HepG2 (cell line): ENCODE measurements around the gene BRMS1. TPM values are rescaled to one million over a fixed set of nuclear protein-coding genes. Genes with fewer than 3 reads are reported as not detected.

Source experiments
- ELF1 ChIP-seq: sonication (generic); formaldehyde crosslinking; IDR thresholded peaks from 2 replicates; pipeline ENCODE4 v1.4.0; 2020; ENCODE audit warnings: missing genetic modification reagents
- HDAC2 ChIP-seq: sonication (generic); formaldehyde crosslinking; IDR thresholded peaks from 2 replicates; pipeline ENCODE4 v1.4.0; 2020; ENCODE audit warnings: missing genetic modification reagents
- HMGXB3 ChIP-seq: sonication (generic); formaldehyde crosslinking; IDR thresholded peaks from 2 replicates; pipeline ENCODE4 v1.4.0; 2020; ENCODE audit warnings: missing genetic modification reagents, borderline replicate concordance
- RBAK ChIP-seq: sonication (generic); formaldehyde crosslinking; IDR thresholded peaks from 2 replicates; pipeline ENCODE4 v1.5.1; 2020; ENCODE audit warnings: mild to moderate bottlenecking, missing genetic modification reagents
- U2AF2 ChIP-seq: fragments of 200-400 bp; formaldehyde crosslinking; IDR thresholded peaks from 2 replicates; pipeline ENCODE4 v1.6.1; 2017; ENCODE audit warnings: low read depth, mild to moderate bottlenecking, low read length
- ZBTB20 ChIP-seq: sonication (generic); formaldehyde crosslinking; IDR thresholded peaks from 2 replicates; pipeline ENCODE4 v1.8.1; 2023; ENCODE audit warnings: missing genetic modification reagents, low read depth, mild to moderate bottlenecking, borderline replicate concordance
- ZNF234 ChIP-seq: sonication (generic); formaldehyde crosslinking; conservative IDR thresholded peaks from 2 replicates; pipeline ENCODE4 v1.5.1; 2020; ENCODE audit warnings: mild to moderate bottlenecking, missing genetic modification reagents
- ZNF256 ChIP-seq: sonication (generic); formaldehyde crosslinking; conservative IDR thresholded peaks from 2 replicates; pipeline ENCODE4 v1.4.0; 2020; ENCODE audit warnings: missing genetic modification reagents
- ZNF343 ChIP-seq: sonication (generic); formaldehyde crosslinking; IDR thresholded peaks from 2 replicates; pipeline ENCODE4 v1.4.0; 2020; ENCODE audit warnings: mild to moderate bottlenecking, missing genetic modification reagents
- ZNF501 ChIP-seq: sonication (generic); formaldehyde crosslinking; IDR thresholded peaks from 2 replicates; pipeline ENCODE4 v1.5.1; 2020; ENCODE audit warnings: mild to moderate bottlenecking, moderate library complexity, missing genetic modification reagents
- ZNF546 ChIP-seq: sonication (generic); formaldehyde crosslinking; conservative IDR thresholded peaks from 2 replicates; pipeline ENCODE4 v1.8.1; 2023; ENCODE audit warnings: mild to moderate bottlenecking, missing genetic modification reagents
- ZNF558 ChIP-seq: sonication (generic); formaldehyde crosslinking; IDR thresholded peaks from 2 replicates; pipeline ENCODE4 v1.9.0; 2022; ENCODE audit warnings: mild to moderate bottlenecking, missing genetic modification reagents, borderline replicate concordance
- ZNF678 ChIP-seq: sonication (generic); formaldehyde crosslinking; IDR thresholded peaks from 2 replicates; pipeline ENCODE4 v1.4.0; 2020; ENCODE audit warnings: mild to moderate bottlenecking, missing genetic modification reagents
- ZNF687 ChIP-seq: sonication (generic); formaldehyde crosslinking; IDR thresholded peaks from 2 replicates; pipeline ENCODE4 v1.5.1; 2020; ENCODE audit warnings: mild to moderate bottlenecking, missing genetic modification reagents, moderate library complexity
- ZNF768 ChIP-seq: sonication (generic); formaldehyde crosslinking; IDR thresholded peaks from 2 replicates; pipeline ENCODE4 v1.4.0; 2020; ENCODE audit warnings: missing genetic modification reagents
- ZNF839 ChIP-seq: sonication (generic); formaldehyde crosslinking; IDR thresholded peaks from 2 replicates; pipeline ENCODE4 v1.4.0; 2020; ENCODE audit warnings: missing genetic modification reagents, mild to moderate bottlenecking, borderline replicate concordance
- polyA plus RNA-seq, 8 experiments: library from polyadenylated mRNA; depleted of rRNA in 3 of 8; stranded (reverse) in 7 of 8; unstranded in 1 of 8; fragments of >200 nt; fragmentation: Illumina TruSeq in 4 of 8; extraction: Trizol in 4 of 8; gene quantifications; 2 replicates each; pipeline versions ENCODE4 v1.2.1 to v1.2.3, GENCODE V29; 2011 to 2016; ENCODE audit warnings: low read depth in 4 of 8, missing spikeins in 1 of 8, mixed read lengths in 1 of 8; ENCODE audit not compliant: insufficient read depth in 1 of 8
- total RNA-seq, 5 experiments: library from RNA; depleted of rRNA; stranded (reverse); fragments of >200 nt; fragmentation: Illumina TruSeq; extraction: Trizol; gene quantifications; 2 replicates each; pipeline ENCODE4 v1.2.3, GENCODE V29; 2016; ENCODE audit warnings: low read depth in 1 of 5
- TF ChIP-seq, protein P1 (sequence below): IDR thresholded peaks from 2 replicates; pipeline ENCODE4 v1.6.1; 2016; ENCODE audit warnings: missing compliant biosample characterization, missing genetic modification reagents, borderline replicate concordance
- TF ChIP-seq, protein P2 (sequence below): sonication (generic); formaldehyde crosslinking; IDR thresholded peaks from 2 replicates; pipeline ENCODE4 v1.4.0; 2020; ENCODE audit warnings: mild to moderate bottlenecking, low read depth, missing genetic modification reagents
- TF ChIP-seq, protein P3 (sequence below): IDR thresholded peaks from 2 replicates; pipeline ENCODE4 v1.6.1; 2012; ENCODE audit warnings: inconsistent platforms

Gene BRMS1
- total and polyA plus RNA-seq, 2 of the 13 experiments (the other 11 are each of a cell fraction or from before 2014, with no cell fraction given): 15.8 to 55.7 TPM

- TF ChIP-seq HMGXB3: no peak
- TF ChIP-seq U2AF2: no peak
- no peak for TF ChIP-seq ZNF768 (CRISPR knock-in tag)
- peak; percentile 71; the same call in 1 of the 2 replicates for TF ChIP-seq ZNF501 (CRISPR knock-in tag)
- TF ChIP-seq, protein P1, sequence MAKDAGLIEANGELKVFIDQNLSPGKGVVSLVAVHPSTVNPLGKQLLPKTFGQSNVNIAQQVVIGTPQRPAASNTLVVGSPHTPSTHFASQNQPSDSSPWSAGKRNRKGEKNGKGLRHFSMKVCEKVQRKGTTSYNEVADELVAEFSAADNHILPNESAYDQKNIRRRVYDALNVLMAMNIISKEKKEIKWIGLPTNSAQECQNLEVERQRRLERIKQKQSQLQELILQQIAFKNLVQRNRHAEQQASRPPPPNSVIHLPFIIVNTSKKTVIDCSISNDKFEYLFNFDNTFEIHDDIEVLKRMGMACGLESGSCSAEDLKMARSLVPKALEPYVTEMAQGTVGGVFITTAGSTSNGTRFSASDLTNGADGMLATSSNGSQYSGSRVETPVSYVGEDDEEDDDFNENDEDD (CRISPR knock-in tag): 0 out of 2 replicates have a peak, but pooled peaks have one; percentile 31
- TF ChIP-seq ZNF234 (CRISPR knock-in tag): 0 out of 2 replicates have a peak, but pooled peaks have one; percentile 9
- no peak for TF ChIP-seq RBAK
- 0 out of 2 replicates have a peak, but pooled peaks have one; percentile 8 for TF ChIP-seq ZBTB20 (CRISPR knock-in tag)
- TF ChIP-seq, protein P2, sequence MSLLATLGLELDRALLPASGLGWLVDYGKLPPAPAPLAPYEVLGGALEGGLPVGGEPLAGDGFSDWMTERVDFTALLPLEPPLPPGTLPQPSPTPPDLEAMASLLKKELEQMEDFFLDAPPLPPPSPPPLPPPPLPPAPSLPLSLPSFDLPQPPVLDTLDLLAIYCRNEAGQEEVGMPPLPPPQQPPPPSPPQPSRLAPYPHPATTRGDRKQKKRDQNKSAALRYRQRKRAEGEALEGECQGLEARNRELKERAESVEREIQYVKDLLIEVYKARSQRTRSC (CRISPR knock-in tag): 0 out of 2 replicates have a peak, but pooled peaks have one; percentile 17
- no peak for TF ChIP-seq ZNF839 (CRISPR knock-in tag)
- TF ChIP-seq, protein P3, sequence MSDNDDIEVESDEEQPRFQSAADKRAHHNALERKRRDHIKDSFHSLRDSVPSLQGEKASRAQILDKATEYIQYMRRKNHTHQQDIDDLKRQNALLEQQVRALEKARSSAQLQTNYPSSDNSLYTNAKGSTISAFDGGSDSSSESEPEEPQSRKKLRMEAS: peak; percentile 81
- TF ChIP-seq ZNF546 (CRISPR knock-in tag): peak; percentile 18; the same call in 1 of the 2 replicates
- no peak for TF ChIP-seq ELF1 (CRISPR knock-in tag)
- TF ChIP-seq ZNF343 (CRISPR knock-in tag): 0 out of 2 replicates have a peak, but pooled peaks have one; percentile 8
- TF ChIP-seq HDAC2 (CRISPR knock-in tag): no peak
- peak; percentile 34; the same call in 1 of the 2 replicates for TF ChIP-seq ZNF678 (CRISPR knock-in tag)
- TF ChIP-seq ZNF558: 0 out of 2 replicates have a peak, but pooled peaks have one; percentile 2
- TF ChIP-seq ZNF687: peak; percentile 62
- no peak for TF ChIP-seq ZNF256
These were observed 9.2 kb downstream of the BRMS1 start (continued) for GRCh38 chr11:66335531-66336233.
